HEK293T (cell line): ENCODE results near the gene WDR13.
"Not testable (repeated sequence)": the region's sequence is repeated elsewhere in the genome, so short reads cannot be mapped to it uniquely, and the experiment has no call there.

Source experiments
- CTCF ChIA-PET: fragments of 350-600 bp; formaldehyde crosslinking; extraction: SDS; loops from one replicate; lab custom pipeline; 2021; ENCODE audit warnings: antibody characterized with exemption, inconsistent platforms; lab: Yijun Ruan, JAX
- POLR2A ChIA-PET: fragments of 350-600 bp; formaldehyde crosslinking; extraction: SDS; loops from one replicate; lab custom pipeline; 2020; ENCODE audit warnings: antibody characterized with exemption, inconsistent platforms; lab: Yijun Ruan, JAX
- DNase-seq: peaks from one replicate; pipeline ENCODE4 v3.0.0; 2012; ENCODE audit warnings: mixed read lengths; ENCODE audit errors: extremely low spot score
- ARNT ChIP-seq: fragments of 450-650 bp; IDR thresholded peaks from 2 replicates; pipeline ENCODE4 v1.6.1; 2017; ENCODE audit warnings: mild to moderate bottlenecking
- BHLHE40 ChIP-seq: fragments of 450-650 bp; IDR thresholded peaks from 2 replicates; pipeline ENCODE4 v1.6.1; 2016; ENCODE audit warnings: mild to moderate bottlenecking, moderate library complexity, borderline replicate concordance
- CTBP1 ChIP-seq: fragments of 450-650 bp; IDR thresholded peaks from 2 replicates; pipeline ENCODE4 v1.6.1; 2016; ENCODE audit warnings: borderline replicate concordance
- ELF4 ChIP-seq: fragments of 450-650 bp; IDR thresholded peaks from 2 replicates; pipeline ENCODE4 v1.6.1; 2017; ENCODE audit warnings: antibody characterized with exemption
- FOXA1 ChIP-seq: fragments of 450-650 bp; IDR thresholded peaks from 2 replicates; pipeline ENCODE4 v1.6.1; 2016; ENCODE audit warnings: mild to moderate bottlenecking
- FOXK2 ChIP-seq: fragments of 450-650 bp; IDR thresholded peaks from 2 replicates; pipeline ENCODE4 v1.6.1; 2016; ENCODE audit warnings: mild to moderate bottlenecking
- FOXM1 ChIP-seq: fragments of 450-650 bp; IDR thresholded peaks from 2 replicates; pipeline ENCODE4 v1.6.1; 2017; ENCODE audit warnings: mild to moderate bottlenecking, borderline replicate concordance
- HDGF ChIP-seq: fragments of 450-650 bp; IDR thresholded peaks from 2 replicates; pipeline ENCODE4 v1.6.1; 2017; ENCODE audit warnings: antibody characterized with exemption, borderline replicate concordance
- L3MBTL2 ChIP-seq: fragments of 450-650 bp; conservative IDR thresholded peaks from 2 replicates; pipeline ENCODE4 v1.6.1; 2016; ENCODE audit warnings: mild to moderate bottlenecking
- LEF1 ChIP-seq: fragments of 450-650 bp; IDR thresholded peaks from 2 replicates; pipeline ENCODE4 v1.6.1; 2017; ENCODE audit warnings: mild to moderate bottlenecking, borderline replicate concordance
- NFRKB ChIP-seq: fragments of 450-650 bp; IDR thresholded peaks from 2 replicates; pipeline ENCODE4 v1.6.1; 2016; ENCODE audit warnings: mild to moderate bottlenecking, moderate library complexity
- SP1 ChIP-seq: fragments of 450-650 bp; IDR thresholded peaks from 2 replicates; pipeline ENCODE4 v1.6.1; 2017
- SUZ12 ChIP-seq: fragments of 450-650 bp; IDR thresholded peaks from 2 replicates; pipeline ENCODE4 v1.6.1; 2016; ENCODE audit warnings: mild to moderate bottlenecking
- TARDBP ChIP-seq: fragments of 450-650 bp; IDR thresholded peaks from 2 replicates; pipeline ENCODE4 v1.6.1; 2016
- ZNF384 ChIP-seq: fragments of 450-650 bp; IDR thresholded peaks from 2 replicates; pipeline ENCODE4 v1.6.1; 2016
- TF ChIP-seq, protein P1 (sequence below): fragments of 450-650 bp; IDR thresholded peaks from 2 replicates; pipeline ENCODE4 v1.6.1; 2016

The WDR13 gene

DNA sequence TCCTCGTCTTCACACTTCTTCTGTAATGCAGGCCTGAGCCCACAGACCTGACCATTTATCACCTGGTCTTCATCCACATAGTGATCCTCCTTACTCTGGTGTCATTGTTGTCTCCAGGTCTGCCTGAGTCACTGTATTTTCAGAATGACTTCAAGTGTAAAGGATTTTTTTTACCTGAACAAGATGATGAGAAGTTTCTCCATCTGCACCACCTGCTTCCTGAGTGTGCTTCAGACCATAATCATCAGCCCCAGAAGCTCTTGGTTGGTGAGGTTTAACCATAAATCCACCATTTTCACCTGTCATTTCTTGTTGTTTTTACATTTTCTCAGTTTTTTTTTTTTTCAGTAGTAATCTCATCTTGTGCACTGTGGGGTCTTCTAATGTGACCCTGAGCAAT is 39.0 kb downstream of the WDR13 start:
- CTCF ChIA-PET: no interaction called here
- POLR2A ChIA-PET: no interaction called here
- TF ChIP-seq NFRKB (no peak), ZNF384 (no peak), FOXA1 (no peak)
- DNase-seq: no peak

DNA sequence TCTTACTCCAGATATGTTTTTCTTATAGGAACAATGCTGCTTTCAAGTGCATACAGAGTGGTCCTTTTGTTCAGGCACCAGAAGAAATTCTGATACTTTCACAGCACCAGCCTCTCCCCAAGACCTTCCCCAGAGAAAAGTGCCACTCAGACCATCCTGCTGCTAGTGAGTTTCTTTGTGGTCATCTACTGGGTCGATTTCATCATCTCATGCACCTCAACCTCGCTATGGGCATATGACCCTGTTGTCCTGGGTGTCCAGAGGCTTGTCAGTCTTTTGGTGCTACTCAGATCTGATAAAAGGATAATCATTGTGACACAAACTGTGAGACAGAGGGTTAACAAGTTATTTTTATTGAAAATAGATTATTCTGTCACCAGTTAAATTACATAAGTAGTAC is 39.5 kb downstream of the WDR13 start:
- POLR2A ChIA-PET: no interaction called here
- CTCF ChIA-PET: no interaction called here
- no peak for DNase-seq
- TF ChIP-seq HDGF: no peak
- no peak for TF ChIP-seq ARNT
- no peak for TF ChIP-seq CTBP1
- TF ChIP-seq NFRKB: no peak
- no peak for TF ChIP-seq SP1
- no peak for TF ChIP-seq SUZ12
- no peak for TF ChIP-seq ELF4
- no peak for TF ChIP-seq LEF1
- no peak for TF ChIP-seq FOXA1
- TF ChIP-seq TARDBP: no peak
- TF ChIP-seq, protein P1, sequence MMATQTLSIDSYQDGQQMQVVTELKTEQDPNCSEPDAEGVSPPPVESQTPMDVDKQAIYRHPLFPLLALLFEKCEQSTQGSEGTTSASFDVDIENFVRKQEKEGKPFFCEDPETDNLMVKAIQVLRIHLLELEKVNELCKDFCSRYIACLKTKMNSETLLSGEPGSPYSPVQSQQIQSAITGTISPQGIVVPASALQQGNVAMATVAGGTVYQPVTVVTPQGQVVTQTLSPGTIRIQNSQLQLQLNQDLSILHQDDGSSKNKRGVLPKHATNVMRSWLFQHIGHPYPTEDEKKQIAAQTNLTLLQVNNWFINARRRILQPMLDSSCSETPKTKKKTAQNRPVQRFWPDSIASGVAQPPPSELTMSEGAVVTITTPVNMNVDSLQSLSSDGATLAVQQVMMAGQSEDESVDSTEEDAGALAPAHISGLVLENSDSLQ: no peak
- no peak for TF ChIP-seq FOXM1
- no peak for TF ChIP-seq BHLHE40
- TF ChIP-seq FOXK2: no peak
- no peak for TF ChIP-seq ZNF384
- no peak for TF ChIP-seq L3MBTL2

DNA sequence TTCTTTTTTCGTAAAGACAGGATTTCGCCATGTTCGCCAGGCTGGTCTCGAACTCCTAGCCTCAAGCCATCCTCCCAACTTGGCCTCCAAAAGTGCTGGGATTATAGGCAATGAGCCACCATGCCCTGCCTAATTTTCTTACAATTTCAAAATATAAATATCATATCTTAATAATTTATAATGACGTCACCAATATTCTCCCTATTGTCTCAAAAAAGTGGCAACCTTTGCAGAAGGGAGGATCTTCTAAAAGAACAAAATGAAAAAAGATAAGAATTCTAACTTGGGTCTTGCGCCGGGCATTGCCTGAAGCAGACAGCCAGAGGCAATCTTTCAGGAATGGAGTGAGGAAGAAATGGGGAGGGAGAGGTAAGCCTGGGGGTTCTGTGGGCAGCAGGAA is 48.4 kb downstream of the WDR13 start:
- POLR2A ChIA-PET: interaction anchor here (0.8 to 1.5 kb wide), 2 partner anchors 31 to 92 kb away, joined by 3 read pairs; no protein-coding TSS in a partner anchor
- DNase-seq: no peak
- TF ChIP-seq FOXM1 (no peak), BHLHE40 (no peak), HDGF (no peak), ARNT (no peak), FOXK2 (no peak), CTBP1 (no peak), SUZ12 (no peak), SP1 (no peak)
- TF ChIP-seq, protein P1: no peak
- CTCF ChIA-PET: interaction anchor here (0.6 kb wide), 1 partner anchor 51 kb away, joined by 3 read pairs; the partner anchor contains the start of gene SUV39H1

DNA sequence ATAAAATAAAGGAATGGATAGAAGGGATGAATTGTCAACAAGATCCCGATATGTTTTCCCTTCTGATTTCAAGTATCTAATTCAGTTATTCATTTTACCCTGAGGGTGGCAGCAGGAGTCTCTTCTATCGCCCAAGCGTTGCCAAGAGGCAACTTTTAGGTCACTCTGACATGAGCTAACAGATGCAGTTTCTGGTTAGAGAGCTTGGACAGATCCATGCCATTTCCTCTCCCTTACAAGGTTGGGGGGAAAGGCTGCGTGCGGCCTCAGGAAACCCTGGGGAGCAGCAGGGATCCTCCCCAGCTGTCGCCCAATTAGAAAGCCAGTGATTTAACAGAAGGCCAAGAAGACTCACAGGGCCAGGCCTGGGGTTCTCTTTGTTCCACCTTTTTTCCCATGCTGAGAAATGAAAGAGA is 51.1 kb downstream of the WDR13 start:
- DNase-seq: peak; percentile 23
- ChIA-PET POLR2A (interaction anchor here (0.9 to 1.9 kb wide), 2 partner anchors 47 to 99 kb away, joined by 3 to 5 read pairs; no protein-coding TSS in a partner anchor), CTCF (no interaction called here)
- no peak for TF ChIP-seq FOXM1
- no peak for TF ChIP-seq FOXK2
- TF ChIP-seq BHLHE40: no peak
- no peak for TF ChIP-seq SUZ12
- no peak for TF ChIP-seq CTBP1
- no peak for TF ChIP-seq FOXA1
- no peak for TF ChIP-seq SP1
- TF ChIP-seq L3MBTL2: no peak
- TF ChIP-seq NFRKB: no peak
- TF ChIP-seq, protein P1: no peak
- no peak for TF ChIP-seq ZNF384
- no peak for TF ChIP-seq HDGF
- no peak for TF ChIP-seq ARNT
- TF ChIP-seq LEF1: no peak
- TF ChIP-seq ELF4: no peak
- TF ChIP-seq TARDBP: no peak

DNA sequence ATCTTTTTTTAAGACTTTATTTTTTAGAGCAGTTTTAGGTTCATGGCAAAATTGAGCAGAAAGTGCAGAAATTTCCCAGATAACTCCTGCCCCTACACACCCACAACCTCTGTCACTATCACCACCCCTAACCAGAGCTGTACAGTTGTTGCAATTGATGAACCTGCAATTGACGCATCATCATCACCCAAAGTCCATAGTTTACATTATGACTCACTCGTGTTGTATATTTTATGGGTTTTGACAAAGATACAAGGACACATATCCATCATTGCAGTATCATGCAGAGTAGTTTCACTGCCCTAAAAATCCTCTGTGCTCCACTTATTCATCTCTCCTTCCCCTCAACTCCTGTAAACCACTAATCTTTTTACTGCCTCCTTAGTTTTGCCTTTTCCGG is 51.8 kb downstream of the WDR13 start:
- TF ChIP-seq SP1: no peak
- TF ChIP-seq FOXK2: no peak
- TF ChIP-seq ZNF384: no peak
- TF ChIP-seq, protein P1: no peak
- no peak for DNase-seq
- CTCF ChIA-PET: no interaction called here
- POLR2A ChIA-PET: interaction anchor here (1.9 kb wide), 1 partner anchor 47 kb away, joined by 5 read pairs; no protein-coding TSS in a partner anchor

DNA sequence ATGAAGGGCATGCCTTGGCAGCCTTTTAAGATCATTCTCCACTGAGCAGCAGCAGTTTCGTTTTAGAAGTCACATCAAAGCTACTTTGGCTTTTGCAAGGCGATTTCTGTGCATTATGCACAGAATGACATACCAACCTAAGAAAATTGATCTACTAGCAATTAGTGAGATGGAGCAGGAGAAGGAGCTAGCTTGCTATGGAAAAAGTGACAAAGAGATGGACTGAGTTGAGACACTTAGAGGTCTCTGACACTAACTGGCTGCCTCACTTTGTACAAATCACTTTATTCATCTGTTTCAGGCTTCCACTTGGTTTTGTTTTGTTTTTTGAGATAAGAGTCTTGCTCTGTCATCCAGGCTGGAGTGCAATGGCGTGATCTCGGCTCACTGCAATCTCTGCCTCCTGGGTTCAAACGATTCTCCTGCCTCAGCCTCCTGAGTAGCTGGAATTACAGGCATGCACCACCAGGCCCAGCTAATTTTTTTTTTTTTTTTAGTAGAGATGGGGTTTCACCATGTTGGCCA is 54.8 kb downstream of the WDR13 start:
- DNase-seq, CTCF ChIA-PET, POLR2A ChIA-PET: not testable (repeated sequence)

DNA sequence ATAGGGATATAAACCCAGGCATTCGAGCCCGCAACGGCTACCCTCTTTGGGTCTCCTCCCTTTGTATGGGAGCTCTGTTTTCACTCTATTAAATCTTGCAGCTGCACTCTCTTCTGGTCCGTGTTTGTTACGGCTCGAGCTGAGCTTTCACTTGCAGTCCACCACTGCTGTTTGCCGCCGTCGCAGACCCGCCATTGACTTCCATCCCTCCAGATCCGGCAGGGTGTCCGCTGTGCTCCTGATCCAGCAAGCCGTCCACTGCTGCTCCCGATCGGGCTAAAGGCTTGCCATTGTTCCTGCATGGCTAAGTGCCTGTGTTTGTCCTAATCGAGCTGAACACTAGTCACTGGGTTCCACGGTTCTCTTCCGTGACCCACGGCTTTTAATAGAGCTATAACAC is 57.5 kb downstream of the WDR13 start:
- POLR2A ChIA-PET: interaction anchor here (1.0 kb wide), 1 partner anchor 22 kb away, joined by 6 read pairs; no protein-coding TSS in a partner anchor
- CTCF ChIA-PET, DNase-seq: not testable (repeated sequence)
